ENCODE data around the gene RBMS1.

- TF ChIP-seq CTCF (IDR thresholded peaks at IDR 0.05) (no peak), EZH2 (IDR thresholded peaks at IDR 0.05; ENCODE audit: borderline replicate concordance, insufficient read depth, low read depth, low read length, poor library complexity, severe bottlenecking) (no peak)
These were observed 102.8 kb downstream of the RBMS1 start for GRCh38 chr2:160390544-160391455.
